HepG2 (cell line): ENCODE results near the gene FAM120B. TPM values are rescaled to one million over a fixed set of nuclear protein-coding genes. Genes with fewer than 3 reads are reported as not detected.

Experiments
- ATAC-seq: fragments of 200-7000 bp; cut with Tn5 transposase; 3 replicates; pipeline ENCODE4 v1.9.1; 2020; ENCODE audit warnings: mild to moderate bottlenecking, moderate library complexity
- BruUV-seq: library from RNA; stranded (reverse); fragments of 400-500 nt; replicated peaks from 2 replicates; lab custom pipeline; 2021; lab: Mats Ljungman, UMichigan
- CTCF ChIA-PET: fragments of 300-600 bp; formaldehyde crosslinking; extraction: SDS; loops from one replicate; lab custom pipeline; 2021; ENCODE audit warnings: low total read pairs, inconsistent platforms, low intra/inter-chr PET ratio; lab: Yijun Ruan, JAX
- POLR2A ChIA-PET: fragments of 350-600 bp; sonication (Branson Sonifier 250); formaldehyde crosslinking; loops from one replicate; lab custom pipeline; 2020; ENCODE audit warnings: antibody characterized with exemption, inconsistent platforms; lab: Yijun Ruan, JAX
- DNase-seq: peaks from one replicate; pipeline ENCODE4 v3.0.0-alpha.2; 2015; ENCODE audit warnings: low spot score
- FAIRE-seq: peaks from 3 replicates; lab custom pipeline; 2011; peaks lifted over from hg19 to GRCh38; lab: Jason Lieb, UNC
- H2AFZ ChIP-seq: one replicate; pipeline ENCODE4 v1.6.1; 2011; ENCODE audit warnings: low read length, inconsistent platforms
- H3K27ac ChIP-seq: fragments of 300-600 bp; 3 replicates; pipeline ENCODE4 v1.8.0; 2011; ENCODE audit warnings: mixed run types, mild to moderate bottlenecking, mixed read lengths, low read length, inconsistent platforms; ENCODE audit not compliant: insufficient read depth; ENCODE audit errors: extremely low read length
- H3K27me3 ChIP-seq, 2 experiments: fragments of 200-600 bp in 1 of 2; 2 replicates in 1 of 2; 3 replicates in 1 of 2; pipeline versions ENCODE4 v1.6.0 to v1.8.0; 2011; ENCODE audit warnings: low read length in 2 of 2, mild to moderate bottlenecking in 2 of 2, moderate library complexity in 2 of 2, inconsistent platforms in 1 of 2; ENCODE audit not compliant: insufficient read depth in 2 of 2, control insufficient read depth in 1 of 2
- H3K36me3 ChIP-seq, 2 experiments: fragments of 200-600 bp in 1 of 2; replicated peaks in 1 of 2; 2 replicates in 1 of 2; 3 replicates in 1 of 2; pipeline versions ENCODE4 v1.5.1 to v1.8.0; 2011; ENCODE audit warnings: low read length in 2 of 2, inconsistent platforms in 1 of 2; ENCODE audit not compliant: insufficient read depth in 2 of 2, control insufficient read depth in 1 of 2
- H3K4me1 ChIP-seq: 2 replicates; pipeline ENCODE4 v1.5.1; 2012; ENCODE audit warnings: low read length, inconsistent platforms; ENCODE audit not compliant: insufficient read depth
- H3K4me2 ChIP-seq: 2 replicates; pipeline ENCODE4 v1.6.0; 2011; ENCODE audit warnings: low read depth, low read length, inconsistent platforms
- H3K4me3 ChIP-seq, 3 experiments: fragments of 200-600 bp in 1 of 3; sonication (generic), shearing (Covaris generic) in 1 of 3; replicated peaks in 1 of 3; 2 replicates each; pipeline ENCODE4 v1.5.1; 2011 to 2016; ENCODE audit warnings: low read length in 3 of 3, inconsistent platforms in 2 of 3, low read depth in 2 of 3, mild to moderate bottlenecking in 2 of 3, control low read depth in 1 of 3, mixed read lengths in 1 of 3; ENCODE audit not compliant: insufficient read depth in 1 of 3
- H3K79me2 ChIP-seq: one replicate; pipeline ENCODE4 v1.6.1; 2011; ENCODE audit warnings: low read length, inconsistent platforms; ENCODE audit not compliant: insufficient read depth
- H3K9ac ChIP-seq: 2 replicates; pipeline ENCODE4 v1.6.0; 2011; ENCODE audit warnings: mild to moderate bottlenecking, low read depth, low read length, inconsistent platforms; ENCODE audit not compliant: insufficient read depth
- H3K9me3 ChIP-seq: 2 replicates; pipeline ENCODE4 v1.5.1; 2012; ENCODE audit warnings: mild to moderate bottlenecking, low read length
- H4K20me1 ChIP-seq: 2 replicates; pipeline ENCODE4 v1.6.0; 2011; ENCODE audit warnings: inconsistent platforms, mild to moderate bottlenecking, low read length, moderate library complexity; ENCODE audit not compliant: insufficient read depth
- ATF4 ChIP-seq, 2 experiments: fragments of 450-650 bp in 1 of 2; sonication (generic) in 1 of 2; formaldehyde crosslinking; IDR thresholded peaks; 2 replicates each; pipeline versions ENCODE4 v1.5.0 to v1.8.0; 2020 to 2022; ENCODE audit warnings: mild to moderate bottlenecking in 1 of 2, missing genetic modification reagents in 1 of 2
- CCDC6 ChIP-seq: sonication (generic); formaldehyde crosslinking; IDR thresholded peaks from 2 replicates; pipeline ENCODE4 v1.8.1; 2022; ENCODE audit warnings: mild to moderate bottlenecking, missing genetic modification reagents, moderate library complexity
- EZH2 ChIP-seq: conservative IDR thresholded peaks from 2 replicates; pipeline ENCODE4 v1.6.1; 2012; ENCODE audit warnings: mild to moderate bottlenecking, low read depth, low read length, moderate library complexity
- FOXO1 ChIP-seq: sonication (generic); formaldehyde crosslinking; IDR thresholded peaks from 2 replicates; pipeline ENCODE4 v1.4.0; 2020; ENCODE audit warnings: missing genetic modification reagents
- PBX2 ChIP-seq: IDR thresholded peaks from 2 replicates; pipeline ENCODE4 v1.6.1; 2016; ENCODE audit warnings: control low read depth
- POLR2G ChIP-seq: fragments of 200-400 bp; formaldehyde crosslinking; IDR thresholded peaks from 2 replicates; pipeline ENCODE4 v1.6.1; 2018; ENCODE audit warnings: mild to moderate bottlenecking, low read depth, low read length, moderate library complexity
- PRPF4 ChIP-seq: fragments of 200-400 bp; formaldehyde crosslinking; IDR thresholded peaks from 2 replicates; pipeline ENCODE4 v1.6.1; 2016; ENCODE audit warnings: low read length, low read depth; ENCODE audit not compliant: poor library complexity, severe bottlenecking
- RARA ChIP-seq: IDR thresholded peaks from 2 replicates; pipeline ENCODE4 v1.6.1; 2016; ENCODE audit warnings: missing genetic modification reagents, missing compliant biosample characterization
- RFX1 ChIP-seq: fragments of 450-650 bp; IDR thresholded peaks from 2 replicates; pipeline ENCODE4 v1.6.1; 2017
- SAP130 ChIP-seq: IDR thresholded peaks from 2 replicates; pipeline ENCODE4 v1.6.1; 2016; ENCODE audit warnings: low read depth
- SP5 ChIP-seq: IDR thresholded peaks from 2 replicates; pipeline ENCODE4 v1.6.1; 2016; ENCODE audit warnings: low read depth, borderline replicate concordance
- TFAP4 ChIP-seq: sonication (generic); IDR thresholded peaks from 2 replicates; pipeline ENCODE4 v1.6.1; 2016; ENCODE audit warnings: low read depth, borderline replicate concordance
- ZNF292 ChIP-seq: sonication (generic); formaldehyde crosslinking; IDR thresholded peaks from 2 replicates; pipeline ENCODE4 v1.8.1; 2022; ENCODE audit warnings: mild to moderate bottlenecking, low read depth, missing genetic modification reagents, borderline replicate concordance
- ZNF331 ChIP-seq: sonication (generic); formaldehyde crosslinking; IDR thresholded peaks from 2 replicates; pipeline ENCODE4 v1.4.0; 2020; ENCODE audit warnings: missing genetic modification reagents
- ZNF589 ChIP-seq: sonication (generic); formaldehyde crosslinking; conservative IDR thresholded peaks from 2 replicates; pipeline ENCODE4 v1.8.0; 2022; ENCODE audit warnings: mild to moderate bottlenecking, moderate library complexity, missing genetic modification reagents
- ZSCAN22 ChIP-seq: sonication (generic); formaldehyde crosslinking; IDR thresholded peaks from 2 replicates; pipeline ENCODE4 v1.4.0; 2020; ENCODE audit warnings: mild to moderate bottlenecking, missing genetic modification reagents
- WGBS: methylation state at CpG from one replicate; pipeline ENCODE4 v1.1.6; 2017; ENCODE audit warnings: low lambda C conversion rate; 5-methylcytosine and 5-hydroxymethylcytosine counted together
- in situ Hi-C: cut with HindIII; loops from 2 replicates; pipeline ENCODE4 v1.10.0; 2017; ENCODE audit warnings: low pct_unique_long_range_greater_than_20kb; ENCODE audit not compliant: extremely low pct_ligation_motif_present
- intact Hi-C: fragments of 100-400 bp; cut with micrococcal nuclease; formaldehyde crosslinking; loops from one replicate; pipeline ENCODE4 v1.10.0; 2022; ENCODE audit not compliant: unreplicated experiment
- polyA plus RNA-seq, 8 experiments: library from polyadenylated mRNA; depleted of rRNA in 3 of 8; stranded (reverse) in 7 of 8; unstranded in 1 of 8; fragments of >200 nt; fragmentation: Illumina TruSeq in 4 of 8; extraction: Trizol in 4 of 8; gene quantifications; 2 replicates each; pipeline versions ENCODE4 v1.2.1 to v1.2.3, GENCODE V29; 2011 to 2016; ENCODE audit warnings: low read depth in 4 of 8, missing spikeins in 1 of 8, mixed read lengths in 1 of 8; ENCODE audit not compliant: insufficient read depth in 1 of 8
- total RNA-seq, 5 experiments: library from RNA; depleted of rRNA; stranded (reverse); fragments of >200 nt; fragmentation: Illumina TruSeq; extraction: Trizol; gene quantifications; 2 replicates each; pipeline ENCODE4 v1.2.3, GENCODE V29; 2016; ENCODE audit warnings: low read depth in 1 of 5

The FAM120B gene
- total and polyA plus RNA-seq, 2 of the 13 experiments (the other 11 are each of a cell fraction or from before 2014, with no cell fraction given): 9.2 to 10.7 TPM

- TF ChIP-seq SP5: no peak
- TF ChIP-seq ZSCAN22: no peak
Observed at GRCh38 chr6:170437719-170438401, 131.3 kb downstream of the FAM120B start (continued).

- Histone ChIP-seq H3K9ac (no peak overlapping the region), H3K9me3 (peaks cover 8% of the 10 kb centered on the region), H2AFZ (no peak overlapping the region), H4K20me1 (no peaks in the 10 kb centered on the region), H3K79me2 (no peaks in the 10 kb centered on the region), H3K4me1 (peaks cover 23% of the 10 kb centered on the region), H3K36me3 (no peaks in the 10 kb centered on the region), H3K27ac (no peak overlapping the region), H3K27me3 (peaks cover 7 to 70% of the 10 kb centered on the region in 2 experiments; a peak in 4 of 5 replicates), H3K4me3 (peak overlapping the region in 1 of 3 experiments; percentile 57; a peak in 2 of 6 replicates), H3K4me2 (peak overlapping the region; percentile 74)
- DNase-seq (peak; percentile 91), FAIRE-seq (peak; percentile 70), ATAC-seq (peak; percentile 85)
- WGBS: 0% methylated on average over 4 of the region's 15 CpGs
- ChIA-PET CTCF (no interaction called here), POLR2A (no interaction called here)
- in situ Hi-C loops: no loop called here
- intact Hi-C loops: no loop called here
- no TSS peak for BruUV-seq
- TF ChIP-seq EZH2 (0 out of 2 replicates have a peak, but pooled peaks have one; percentile 1), PRPF4 (no peak), ZNF589 (no peak), SP5 (peak; percentile 54; the same call in 1 of the 2 replicates), ZNF331 (CRISPR knock-in tag) (0 out of 2 replicates have a peak, but pooled peaks have one; percentile 33), TFAP4 (peak; percentile 85), RFX1 (peak; percentile 79), ATF4 (CRISPR knock-in tag; IDR thresholded peaks at IDR 0.05) (0 out of 4 replicates have a peak, but pooled peaks of 1 of the 2 experiments have one; percentile 22), POLR2G (no peak), ZNF292 (CRISPR knock-in tag) (0 out of 2 replicates have a peak, but pooled peaks have one; percentile 35), FOXO1 (CRISPR knock-in tag) (no peak), CCDC6 (CRISPR knock-in tag) (0 out of 2 replicates have a peak, but pooled peaks have one; percentile 11), SAP130 (CRISPR knock-in tag) (peak; percentile 67; the same call in 1 of the 2 replicates), RARA (no peak), PBX2 (CRISPR knock-in tag) (peak; percentile 85)
Observed at GRCh38 chr6:170438402-170438753, 131.8 kb downstream of the FAM120B start.
